D721Med (cell line): ENCODE data around the gene OR2S2.
"Not testable (repeated sequence)": the region's sequence is repeated elsewhere in the genome, so short reads cannot be mapped to it uniquely, and the experiment has no call there.

ENCODE experiments used
- DNase-seq: peaks from one replicate; pipeline ENCODE4 v3.0.0; 2011; ENCODE audit warnings: low spot score; ENCODE audit not compliant: insufficient read length
- FAIRE-seq: peaks from 2 replicates; lab custom pipeline; 2011; peaks lifted over from hg19 to GRCh38; lab: Jason Lieb, UNC
- CTCF ChIP-seq: IDR thresholded peaks from 2 replicates; pipeline ENCODE4 v1.5.1; 2012; ENCODE audit warnings: mild to moderate bottlenecking, control low read depth; ENCODE audit not compliant: insufficient read depth; ENCODE audit errors: missing control alignments

OR2S2 gene, protein sequence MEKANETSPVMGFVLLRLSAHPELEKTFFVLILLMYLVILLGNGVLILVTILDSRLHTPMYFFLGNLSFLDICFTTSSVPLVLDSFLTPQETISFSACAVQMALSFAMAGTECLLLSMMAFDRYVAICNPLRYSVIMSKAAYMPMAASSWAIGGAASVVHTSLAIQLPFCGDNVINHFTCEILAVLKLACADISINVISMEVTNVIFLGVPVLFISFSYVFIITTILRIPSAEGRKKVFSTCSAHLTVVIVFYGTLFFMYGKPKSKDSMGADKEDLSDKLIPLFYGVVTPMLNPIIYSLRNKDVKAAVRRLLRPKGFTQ

DNA sequence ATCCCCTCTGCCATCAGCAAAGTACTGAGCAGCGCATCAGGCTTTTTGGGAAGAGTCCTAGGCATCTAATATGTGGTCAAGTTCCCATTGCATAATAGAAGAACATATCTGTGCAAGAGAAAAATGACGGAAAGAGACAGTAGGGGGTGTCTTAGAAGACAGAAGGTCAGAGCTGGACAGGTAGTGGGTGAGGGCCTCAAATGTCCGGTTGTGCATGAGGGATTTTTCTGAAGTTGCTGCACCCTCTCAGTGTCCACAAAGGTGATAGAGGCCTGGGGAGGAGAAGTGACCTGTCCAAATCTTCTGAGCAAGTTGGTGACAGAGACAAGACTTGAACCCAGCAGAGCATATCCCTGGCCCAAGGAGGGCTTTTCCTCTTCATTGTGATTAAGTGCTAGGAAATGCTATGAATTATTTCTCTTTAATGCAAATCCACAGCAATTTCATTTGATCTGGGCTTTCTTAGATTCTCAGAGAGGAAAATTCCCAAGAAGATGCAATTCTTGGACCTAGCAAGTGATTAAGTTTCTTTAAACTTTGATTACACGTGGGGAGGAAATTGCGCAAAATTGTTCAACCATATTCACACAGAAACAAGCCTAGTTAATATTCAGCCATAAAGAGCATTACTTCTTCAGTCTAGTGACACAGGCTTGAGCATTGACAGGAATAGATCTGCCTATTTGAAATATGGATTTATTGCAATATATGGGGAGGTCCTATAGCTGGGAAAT, at the start of gene OR2S2:
OR2S2 (minus strand) TSS at position 51 of the 734 bp plus-strand sequence. CDS start 56 bp downstream, outside the sequence.
- no peak for FAIRE-seq
- TF ChIP-seq CTCF, result no peak
- no peak for DNase-seq

DNA sequence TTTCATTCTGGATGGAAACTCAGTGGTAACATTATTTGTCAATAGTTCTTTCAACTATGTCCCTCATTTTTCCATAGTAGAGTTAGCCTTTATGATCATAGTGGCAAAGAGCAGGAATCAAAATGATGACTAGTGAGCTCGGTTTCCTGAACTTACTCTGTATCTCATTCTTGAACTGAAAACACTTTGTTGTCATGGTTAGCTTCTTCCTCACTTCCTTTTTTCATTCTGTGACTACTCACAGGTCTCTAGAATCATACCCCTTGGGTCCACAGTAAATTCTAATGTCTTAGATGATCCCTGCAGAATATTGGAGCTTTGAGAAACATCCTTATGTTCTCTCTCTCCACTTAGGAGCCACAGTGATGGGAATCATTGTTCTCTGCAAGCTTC, 49.4 kb upstream of the OR2S2 start:
- no peak for FAIRE-seq
- DNase-seq, result no peak
- no peak for TF ChIP-seq CTCF

GRCh38 chr9:36006549-36007315, 48.8 kb upstream of the OR2S2 start:
- FAIRE-seq (no peak), DNase-seq (no peak)
- TF ChIP-seq CTCF, result no peak

DNA sequence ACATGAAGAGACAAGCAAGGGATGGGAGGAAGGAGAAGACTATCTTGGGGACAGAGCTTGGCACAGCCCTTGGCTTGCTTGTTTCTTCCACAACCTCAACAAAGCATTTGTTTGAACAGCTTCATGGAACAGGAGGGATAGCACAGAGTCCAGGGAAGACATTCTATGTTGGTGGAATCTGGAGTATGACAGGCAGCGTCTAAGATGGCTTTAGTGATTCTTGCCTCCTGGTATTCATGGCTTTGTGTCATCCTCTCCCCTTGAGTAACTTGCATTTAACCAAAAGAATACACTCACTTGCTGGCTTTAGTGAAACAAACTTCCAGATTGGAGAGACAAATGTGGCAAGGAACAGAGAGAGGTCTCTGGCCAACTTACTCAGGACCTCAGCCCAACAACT, 47.9 kb upstream of the OR2S2 start:
- DNase-seq, result no peak
- FAIRE-seq, result no peak
- TF ChIP-seq CTCF, result no peak

DNA sequence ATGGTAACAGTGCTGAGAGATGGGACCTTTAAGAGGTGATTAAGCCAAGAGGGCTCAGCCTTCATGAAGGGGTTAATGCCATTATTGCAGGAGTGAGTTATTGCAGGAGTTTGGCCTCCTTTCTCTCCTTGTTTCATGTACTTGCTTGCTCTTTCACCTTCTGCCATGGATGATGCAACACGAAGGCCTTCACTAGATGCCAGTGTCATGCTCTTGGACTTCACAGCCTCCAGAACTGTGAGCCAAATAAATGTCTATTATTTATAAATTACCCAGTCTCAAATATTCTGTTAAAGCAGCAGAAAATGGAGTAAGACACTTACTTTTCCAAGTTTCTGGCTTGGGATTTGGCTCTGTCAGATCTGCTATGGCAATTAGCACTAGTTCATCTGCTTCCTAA, 40.4 kb upstream of the OR2S2 start:
- TF ChIP-seq CTCF, result no peak
- no peak for FAIRE-seq
- no peak for DNase-seq

DNA sequence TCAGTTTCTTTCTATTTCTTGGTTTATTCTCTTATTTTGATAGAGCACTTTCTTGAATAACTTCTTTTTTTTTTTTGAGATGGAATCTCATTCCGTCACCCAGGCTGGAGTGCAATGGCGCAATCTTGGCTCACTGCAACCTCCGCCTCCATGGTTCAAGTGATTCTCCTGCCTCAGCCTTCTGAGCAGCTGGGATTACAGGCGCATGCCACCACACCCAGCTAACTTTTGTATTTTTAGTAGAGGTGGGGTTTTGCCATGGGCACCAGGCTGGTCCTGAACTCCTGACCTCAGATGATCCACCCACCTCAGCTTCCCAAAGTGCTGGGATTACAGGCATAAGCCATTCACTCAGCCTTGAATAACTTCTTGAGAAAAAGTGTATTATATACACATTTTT, 39.1 kb upstream of the OR2S2 start:
- DNase-seq, FAIRE-seq: not testable (repeated sequence)

DNA sequence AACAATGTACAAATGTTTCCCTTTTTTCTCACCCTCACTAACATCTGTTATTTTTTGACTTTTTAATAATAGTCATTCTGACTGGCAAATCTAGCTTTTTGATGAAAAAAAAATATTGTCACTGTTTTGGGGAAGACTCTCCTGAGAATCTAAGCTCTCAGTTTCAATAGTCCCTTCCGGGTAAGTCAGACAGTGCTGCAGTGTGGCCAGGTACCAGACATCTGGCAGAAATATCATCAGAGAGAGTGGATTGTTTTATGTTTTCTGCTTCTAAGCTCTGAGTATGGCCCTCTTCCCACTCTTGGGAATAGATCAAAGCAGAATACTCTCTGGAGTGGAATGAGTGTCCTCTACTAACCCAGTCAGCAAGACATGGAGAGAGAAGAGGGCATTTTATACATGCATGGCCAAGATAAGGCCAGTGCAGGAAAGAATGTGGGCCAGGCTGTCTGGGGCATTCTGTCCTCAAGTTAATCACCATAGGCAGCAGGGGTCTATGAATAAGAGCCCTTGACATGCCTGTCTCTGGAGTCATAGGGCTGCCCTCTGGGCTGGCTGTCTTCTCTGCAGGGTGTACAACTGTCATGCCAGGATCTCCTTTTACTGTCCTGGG, 38.5 kb upstream of the OR2S2 start:
- DNase-seq, result no peak
- no peak for FAIRE-seq
- no peak for TF ChIP-seq CTCF
